ENCODE data around the gene PDZD2.
"Not testable (repeated sequence)": the region's sequence is repeated elsewhere in the genome, so short reads cannot be mapped to it uniquely, and the experiment has no call there.

PDZD2 gene

DNA sequence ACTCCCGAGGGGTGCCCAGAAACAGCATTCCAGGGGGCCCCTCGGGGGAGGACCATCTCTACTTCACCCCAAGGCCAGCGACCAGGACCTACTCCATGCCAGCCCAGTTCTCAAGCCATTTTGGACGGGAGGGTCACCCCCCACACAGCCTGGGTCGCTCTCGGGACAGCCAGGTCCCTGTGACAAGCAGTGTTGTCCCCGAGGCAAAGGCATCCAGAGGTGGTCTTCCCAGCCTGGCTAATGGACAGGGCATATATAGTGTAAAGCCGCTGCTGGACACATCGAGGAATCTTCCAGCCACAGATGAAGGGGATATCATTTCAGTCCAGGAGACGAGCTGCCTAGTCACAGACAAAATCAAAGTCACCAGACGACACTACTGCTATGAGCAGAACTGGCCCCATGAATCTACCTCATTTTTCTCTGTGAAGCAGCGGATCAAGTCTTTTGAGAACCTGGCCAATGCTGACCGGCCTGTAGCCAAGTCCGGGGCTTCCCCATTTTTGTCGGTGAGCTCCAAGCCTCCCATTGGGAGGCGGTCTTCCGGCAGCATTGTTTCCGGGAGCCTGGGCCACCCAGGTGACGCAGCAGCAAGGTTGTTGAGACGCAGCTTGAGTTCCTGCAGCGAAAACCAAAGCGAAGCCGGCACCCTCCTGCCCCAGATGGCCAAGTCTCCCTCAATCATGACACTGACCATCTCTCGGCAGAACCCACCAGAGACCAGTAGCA lies 451.3 kb downstream of the PDZD2 start:
- DNase-seq = no peak

DNA sequence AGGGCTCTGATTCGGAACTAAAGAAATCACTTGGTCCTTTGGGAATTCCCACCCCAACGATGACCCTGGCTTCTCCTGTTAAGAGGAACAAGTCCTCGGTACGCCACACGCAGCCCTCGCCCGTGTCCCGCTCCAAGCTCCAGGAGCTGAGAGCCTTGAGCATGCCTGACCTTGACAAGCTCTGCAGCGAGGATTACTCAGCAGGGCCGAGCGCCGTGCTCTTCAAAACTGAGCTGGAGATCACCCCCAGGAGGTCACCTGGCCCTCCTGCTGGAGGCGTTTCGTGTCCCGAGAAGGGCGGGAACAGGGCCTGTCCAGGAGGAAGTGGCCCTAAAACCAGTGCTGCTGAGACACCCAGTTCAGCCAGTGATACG lies 451.8 kb downstream of the PDZD2 start:
- no peak for DNase-seq

DNA sequence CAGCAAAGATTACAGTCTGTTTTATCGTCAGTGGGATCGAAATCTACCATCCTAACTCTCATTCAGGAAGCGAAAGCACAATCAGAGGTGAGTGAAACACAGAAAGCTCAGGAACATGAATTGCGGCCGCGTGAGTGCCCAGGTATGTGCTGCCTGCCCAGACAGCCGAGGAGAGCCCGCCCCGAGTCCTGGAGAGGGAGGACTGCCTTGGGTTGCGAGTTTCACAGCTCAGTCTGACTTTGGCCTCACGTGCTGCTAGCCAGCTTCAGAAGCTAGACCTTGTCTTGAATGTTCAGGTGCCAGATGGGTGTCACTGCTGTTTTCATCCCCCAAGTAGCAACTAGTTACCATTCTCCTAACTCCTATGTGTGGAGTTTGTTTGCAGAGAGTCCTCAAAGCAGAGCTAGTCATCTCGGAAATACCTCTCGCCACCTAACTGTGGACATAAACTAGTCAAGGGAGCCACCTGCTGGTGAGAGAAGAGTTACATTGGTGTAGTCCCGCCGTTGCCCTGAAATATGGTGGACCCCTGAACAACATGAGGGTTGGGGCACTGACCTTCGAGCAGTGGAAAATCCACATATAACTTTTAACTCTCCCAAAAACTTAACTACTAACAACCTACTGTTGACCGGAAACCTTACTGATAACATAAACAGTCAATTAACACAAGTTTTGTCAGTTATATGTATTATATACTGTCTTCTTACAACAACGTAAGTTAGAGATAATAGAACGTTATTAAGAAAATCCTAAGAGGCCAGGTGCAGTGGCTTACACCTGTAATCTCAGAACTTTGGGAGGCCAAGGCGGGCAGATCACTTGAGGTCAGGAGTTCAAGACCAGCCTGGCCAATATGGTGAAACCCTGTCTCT lies 454.2 kb downstream of the PDZD2 start:
- DNase-seq = peak; percentile 14

DNA sequence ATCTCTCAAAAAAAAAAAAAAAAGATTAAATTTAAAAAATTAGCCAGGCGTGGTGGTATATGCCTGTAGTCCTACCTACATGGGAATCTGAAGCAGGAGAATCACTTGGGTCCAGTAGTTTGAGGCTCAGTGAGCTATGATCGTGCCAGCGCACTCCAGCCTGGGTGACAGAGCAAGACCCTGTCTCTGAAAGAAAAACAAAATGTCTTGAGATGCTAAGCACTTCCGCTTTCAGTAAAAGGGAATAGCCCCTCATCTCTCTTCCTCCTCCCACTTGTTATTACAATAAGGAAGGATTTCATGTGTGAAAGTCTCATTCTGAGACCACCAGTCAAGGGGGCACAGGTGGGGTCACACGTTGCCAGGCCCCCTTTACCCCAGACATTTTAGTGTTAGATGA lies 455.8 kb downstream of the PDZD2 start:
- DNase-seq = no peak

DNA sequence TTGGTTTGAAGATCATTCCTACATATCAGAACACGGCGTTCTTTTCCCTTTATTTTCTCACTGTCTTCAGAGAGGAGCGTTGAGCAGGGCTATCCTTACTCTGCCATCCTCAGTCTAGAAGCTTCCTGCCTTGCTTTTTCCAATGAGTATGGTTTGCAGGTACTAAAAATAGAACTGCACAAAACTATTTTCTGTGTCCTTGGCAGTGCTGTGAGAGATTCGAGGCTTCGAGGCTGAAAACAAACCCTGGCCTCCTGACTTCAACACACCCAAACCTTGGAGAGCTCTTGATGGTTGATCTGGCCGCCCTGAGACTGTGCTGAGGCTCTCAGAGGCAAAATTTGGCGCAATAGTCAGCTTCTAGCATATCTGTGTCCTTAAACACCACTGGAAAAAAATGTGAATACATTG lies 456.3 kb downstream of the PDZD2 start:
- no peak for DNase-seq

DNA sequence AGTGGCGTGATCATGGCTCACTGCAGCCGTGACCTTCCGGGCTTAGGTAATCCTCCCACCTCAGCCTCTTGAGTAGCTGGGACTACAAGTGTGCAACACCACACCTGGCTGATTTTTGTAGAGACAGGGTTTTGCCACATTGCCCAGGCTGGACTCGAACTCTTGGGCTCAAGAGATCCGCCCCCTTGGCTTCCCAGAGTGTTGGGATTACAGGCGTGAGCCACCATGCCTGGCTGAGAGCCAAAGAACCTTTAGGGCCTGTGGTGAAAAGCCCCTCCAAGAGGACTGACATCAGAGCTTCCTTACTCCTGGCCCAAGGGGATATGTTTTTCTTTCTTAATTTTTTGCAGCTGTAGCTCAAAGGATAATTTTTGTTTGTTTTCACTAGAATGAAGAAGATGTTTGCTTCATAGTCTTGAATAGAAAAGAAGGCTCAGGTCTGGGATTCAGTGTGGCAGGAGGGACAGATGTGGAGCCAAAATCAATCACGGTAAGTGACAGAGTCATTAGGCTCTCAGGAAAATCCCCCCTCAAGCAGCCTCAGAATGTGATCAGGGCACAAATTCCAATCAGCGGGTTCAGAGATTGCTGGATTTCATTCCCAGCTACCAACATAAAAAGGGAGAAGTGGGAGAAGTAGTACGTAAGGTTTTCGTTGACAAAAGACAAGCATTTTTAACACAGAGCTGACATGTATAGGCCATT lies 458.1 kb downstream of the PDZD2 start:
- DNase-seq = no peak

DNA sequence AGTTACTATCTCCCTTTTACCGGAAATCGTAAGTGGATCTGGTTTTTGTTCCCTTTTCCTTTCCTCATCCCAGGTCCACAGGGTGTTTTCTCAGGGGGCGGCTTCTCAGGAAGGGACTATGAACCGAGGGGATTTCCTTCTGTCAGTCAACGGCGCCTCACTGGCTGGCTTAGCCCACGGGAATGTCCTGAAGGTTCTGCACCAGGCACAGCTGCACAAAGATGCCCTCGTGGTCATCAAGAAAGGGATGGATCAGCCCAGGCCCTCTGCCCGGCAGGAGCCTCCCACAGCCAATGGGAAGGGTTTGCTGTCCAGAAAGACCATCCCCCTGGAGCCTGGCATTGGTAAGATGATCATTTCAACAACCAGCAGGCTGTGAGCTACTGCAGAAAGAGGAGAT lies 459.4 kb downstream of the PDZD2 start:
- DNase-seq = no peak

DNA sequence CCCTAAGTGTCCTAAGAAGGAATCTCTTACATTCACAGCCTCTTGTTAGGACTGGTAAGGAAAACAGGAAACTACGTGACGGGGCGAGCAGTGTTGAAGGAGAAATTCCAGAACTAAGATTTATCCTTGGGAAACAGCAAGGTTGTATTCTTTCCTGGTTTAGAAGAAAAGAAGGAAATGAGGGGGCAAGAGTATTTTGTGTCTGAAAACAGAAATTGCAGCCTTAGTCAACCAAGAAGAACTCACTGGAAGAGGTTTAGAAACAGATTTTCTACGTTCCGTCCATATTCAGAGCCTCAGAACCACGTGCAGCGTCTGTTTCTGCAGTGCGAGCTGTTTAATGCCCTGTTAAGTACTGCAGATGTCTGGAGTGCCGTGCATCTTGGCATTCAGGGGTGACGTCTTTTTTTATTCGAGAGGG lies 460.0 kb downstream of the PDZD2 start:
- DNase-seq = no peak

DNA sequence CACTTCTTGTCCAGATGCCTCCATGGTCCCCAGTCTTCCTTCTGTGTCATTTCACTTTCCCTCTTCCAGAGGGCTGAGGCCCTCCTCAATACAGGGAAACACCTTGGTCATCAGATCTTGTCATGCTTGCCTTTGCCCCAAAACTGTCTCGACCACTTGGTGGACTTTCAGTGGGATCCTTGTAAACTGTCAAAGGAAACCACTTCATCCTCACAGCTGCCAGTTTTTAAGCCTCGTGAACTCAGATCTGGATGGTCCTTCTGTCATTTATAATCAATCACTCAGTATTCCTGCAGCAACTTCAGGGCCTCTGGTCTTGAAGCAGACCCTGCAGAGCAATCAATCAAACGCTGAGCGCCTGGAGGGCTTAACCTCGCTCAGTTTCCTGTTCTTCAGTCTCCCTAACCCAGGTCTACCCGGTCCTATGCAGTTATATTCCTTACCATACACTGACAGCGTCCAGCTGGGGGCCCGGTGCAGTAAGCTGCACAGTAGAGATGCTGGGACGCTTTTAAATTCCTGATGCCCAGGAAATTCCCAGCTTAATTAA lies 460.6 kb downstream of the PDZD2 start:
- no peak for DNase-seq

DNA sequence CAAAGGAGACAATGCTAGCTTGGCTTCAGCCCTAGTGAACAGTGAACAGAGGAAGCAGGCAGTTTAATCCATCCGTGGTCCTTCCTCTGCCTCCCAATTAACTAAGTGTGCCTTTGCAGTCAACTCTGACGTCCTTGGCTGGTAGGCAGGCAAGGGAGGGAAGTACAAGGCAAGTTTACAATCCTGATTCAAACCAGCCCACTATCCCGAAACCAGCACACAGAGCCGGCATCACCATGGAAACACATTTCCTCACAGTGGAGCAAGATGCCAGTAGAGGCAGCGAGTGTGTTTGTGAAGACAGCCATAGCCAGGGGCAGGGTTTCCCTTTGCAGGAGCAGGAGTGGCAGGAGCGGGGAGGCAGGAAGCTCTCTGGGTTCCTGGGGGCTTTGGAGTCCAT lies 461.3 kb downstream of the PDZD2 start:
- DNase-seq = no peak

DNA sequence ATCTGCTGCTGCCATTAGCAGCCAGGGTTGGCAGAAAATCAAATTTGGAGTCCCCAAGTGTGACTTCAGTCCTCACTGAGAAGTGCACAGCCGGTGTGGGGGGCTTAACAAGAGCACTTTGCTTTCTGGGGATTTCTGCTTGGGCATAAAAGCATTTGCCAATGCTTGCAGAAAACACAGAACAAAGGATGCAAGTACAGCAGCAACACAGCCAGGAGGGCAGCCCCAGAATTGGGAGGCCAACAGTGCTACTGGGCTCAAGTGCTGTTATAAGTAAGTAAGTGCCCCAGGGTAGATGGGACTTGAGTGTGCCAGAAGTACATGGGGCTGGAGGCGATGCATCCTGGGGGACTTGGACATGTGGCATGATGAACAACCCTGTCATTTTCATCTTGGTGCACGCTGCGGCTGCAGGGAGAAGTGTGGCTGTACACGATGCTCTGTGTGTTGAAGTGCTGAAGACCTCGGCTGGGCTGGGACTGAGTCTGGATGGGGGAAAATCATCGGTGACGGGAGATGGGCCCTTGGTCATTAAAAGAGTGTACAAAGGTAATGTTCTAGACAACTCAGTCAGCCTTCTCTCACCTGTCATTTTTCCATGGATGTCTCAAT lies 461.9 kb downstream of the PDZD2 start:
- DNase-seq = no peak

DNA sequence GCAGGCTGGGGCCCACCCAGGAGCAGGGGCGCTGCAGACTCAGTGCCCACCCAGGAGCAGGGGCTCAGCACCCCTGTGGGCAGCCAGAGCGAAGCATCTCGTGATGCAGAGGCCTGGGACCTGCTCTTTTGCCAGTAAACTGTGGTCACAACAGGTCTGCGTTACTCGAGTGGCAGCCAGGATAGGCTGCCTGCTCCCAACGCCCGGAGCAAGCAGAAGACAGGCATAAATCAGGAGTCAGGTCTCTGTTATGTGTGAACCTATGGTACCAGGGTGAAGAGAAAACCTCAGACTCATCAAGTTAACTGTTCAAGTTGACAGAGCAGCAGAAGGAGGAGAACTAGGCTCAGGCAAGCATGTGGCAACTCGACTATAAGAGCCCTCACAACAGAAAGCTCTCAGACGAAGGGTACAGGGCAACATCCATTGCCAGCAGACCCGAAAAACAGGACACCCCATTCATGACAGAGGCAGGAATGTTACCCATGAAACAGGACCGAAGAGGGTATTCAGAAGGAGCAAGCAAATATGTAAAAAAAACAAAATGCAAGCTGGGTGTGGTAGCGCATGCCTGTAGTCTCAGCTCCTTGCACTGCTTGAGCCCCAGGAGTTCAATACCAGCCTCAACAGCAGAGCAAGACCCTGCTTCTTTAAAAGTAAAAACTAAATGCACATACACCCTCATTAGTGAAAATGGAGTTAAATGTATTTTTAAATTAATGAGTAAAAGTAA lies 463.5 kb downstream of the PDZD2 start:
- DNase-seq = no peak

DNA sequence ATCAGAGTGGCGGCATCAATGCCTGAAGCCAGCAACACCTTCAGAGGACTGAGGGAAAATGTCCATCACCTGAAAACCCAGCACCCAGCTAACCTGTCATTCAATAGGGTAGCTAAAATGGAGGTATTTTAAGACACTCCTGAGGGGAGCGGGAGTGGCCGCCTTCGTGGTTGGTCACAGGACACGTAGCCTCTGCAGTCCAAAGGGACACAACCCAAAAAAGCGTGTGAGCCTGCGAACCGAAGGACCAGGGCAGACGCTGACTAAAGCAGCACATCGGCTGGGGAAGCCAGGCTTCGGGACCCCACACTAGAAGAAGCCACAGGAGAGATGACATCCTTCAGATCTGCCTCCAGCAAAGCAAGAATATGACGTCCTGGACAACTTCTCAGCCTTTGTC lies 464.6 kb downstream of the PDZD2 start:
- no peak for DNase-seq

DNA sequence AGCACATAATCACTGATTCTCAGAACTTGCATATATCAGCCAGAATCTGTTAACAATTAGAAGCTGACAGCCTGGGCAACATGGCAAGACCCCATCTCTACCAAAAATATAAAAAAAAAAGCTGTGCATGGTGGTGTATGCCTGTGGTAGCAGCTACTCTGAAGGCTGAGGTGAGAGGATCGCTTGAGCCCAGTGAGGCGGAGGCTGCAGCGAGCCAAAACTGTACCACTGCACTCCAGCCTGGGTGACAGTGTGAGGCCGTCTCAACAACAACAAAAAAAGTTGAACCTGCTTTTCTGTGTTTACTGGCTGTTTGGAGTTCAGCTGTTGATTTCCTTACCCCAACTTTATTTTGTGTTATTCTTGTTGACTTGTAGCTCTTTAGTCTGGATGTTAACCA lies 468.4 kb downstream of the PDZD2 start:
- DNase-seq = no peak

DNA sequence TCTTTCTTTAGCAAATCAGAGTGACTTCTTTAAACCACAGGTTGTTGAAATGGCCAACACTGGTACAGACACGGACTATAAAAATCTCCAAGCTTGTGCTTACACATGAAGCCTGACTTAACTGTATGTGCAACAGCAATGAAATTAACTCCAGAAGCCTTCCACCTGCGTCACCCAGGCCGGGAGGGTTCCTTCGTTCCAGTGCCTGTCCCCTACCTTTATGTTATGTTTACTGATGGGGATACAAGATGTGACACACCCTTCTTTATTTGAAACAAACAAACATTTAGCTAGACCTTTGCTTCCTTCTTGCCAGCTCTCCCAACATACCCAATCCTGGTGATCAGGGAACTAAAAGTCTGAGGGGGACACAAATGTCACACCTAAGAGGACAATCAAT lies 469.2 kb downstream of the PDZD2 start:
- DNase-seq = no peak

DNA sequence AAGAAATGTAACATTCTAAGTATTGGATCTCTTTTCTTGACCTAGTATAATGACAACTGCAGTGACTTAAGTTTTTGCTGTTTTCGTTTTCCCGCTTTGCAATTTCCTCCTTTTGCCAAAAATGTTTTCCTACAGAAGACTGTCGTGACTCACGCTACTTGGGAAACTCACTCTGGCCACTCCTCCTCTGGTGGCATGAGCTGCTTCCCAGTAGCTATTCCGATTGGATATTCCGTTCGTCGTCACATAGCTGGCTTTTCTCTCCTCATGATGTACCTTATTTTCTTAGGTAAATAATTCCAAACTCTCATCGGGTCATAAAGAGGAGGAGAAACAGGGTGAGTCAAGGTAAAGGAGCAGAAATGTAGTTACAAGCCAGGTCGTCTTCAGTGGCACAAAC lies 470.3 kb downstream of the PDZD2 start:
- DNase-seq = no peak

DNA sequence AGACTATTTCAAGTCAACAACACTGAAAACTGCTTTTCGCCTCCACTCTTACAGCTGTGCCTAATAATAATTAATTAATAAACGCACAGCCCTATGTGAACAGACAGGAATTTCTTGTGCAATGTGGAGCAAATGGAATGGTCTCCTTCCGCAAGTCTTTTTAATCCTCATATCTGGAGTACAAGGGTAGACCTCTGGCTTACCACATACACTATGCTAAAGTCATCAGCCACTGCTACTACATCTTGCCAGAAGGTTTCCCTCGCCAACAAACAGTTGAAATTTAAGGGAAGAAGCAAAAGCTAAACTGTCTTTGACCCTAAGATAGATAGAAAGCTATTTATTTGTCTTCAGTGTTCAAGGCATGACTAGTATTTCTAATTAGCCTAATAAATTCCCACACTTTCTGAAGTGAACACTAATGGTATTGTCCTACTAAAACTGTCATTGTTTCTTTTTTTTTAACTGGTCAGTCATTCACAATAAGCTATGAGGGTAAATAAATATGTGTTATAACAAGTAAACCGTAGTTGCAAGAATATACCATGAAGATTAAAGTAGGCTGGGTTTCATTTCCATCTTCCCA lies 471.3 kb downstream of the PDZD2 start:
- no peak for DNase-seq

DNA sequence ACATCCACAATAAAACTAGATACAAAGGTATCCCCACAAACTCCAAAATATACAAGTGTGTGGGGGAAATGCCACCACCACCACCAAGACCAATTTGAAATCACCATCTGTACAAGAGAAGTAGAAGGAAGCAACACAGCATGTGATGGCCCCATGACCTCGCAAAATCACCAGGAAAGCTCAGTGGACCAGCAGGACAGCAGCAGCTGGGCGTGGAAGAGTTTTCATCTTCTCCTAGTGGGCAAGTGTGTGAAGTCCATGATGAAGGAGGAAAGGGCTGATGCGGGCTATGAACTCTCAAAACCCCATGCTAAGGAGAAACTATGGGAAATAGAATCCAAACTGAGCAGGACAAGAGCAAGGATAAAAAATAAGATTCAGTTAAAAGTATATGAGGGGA lies 477.1 kb downstream of the PDZD2 start:
- DNase-seq = no peak

DNA sequence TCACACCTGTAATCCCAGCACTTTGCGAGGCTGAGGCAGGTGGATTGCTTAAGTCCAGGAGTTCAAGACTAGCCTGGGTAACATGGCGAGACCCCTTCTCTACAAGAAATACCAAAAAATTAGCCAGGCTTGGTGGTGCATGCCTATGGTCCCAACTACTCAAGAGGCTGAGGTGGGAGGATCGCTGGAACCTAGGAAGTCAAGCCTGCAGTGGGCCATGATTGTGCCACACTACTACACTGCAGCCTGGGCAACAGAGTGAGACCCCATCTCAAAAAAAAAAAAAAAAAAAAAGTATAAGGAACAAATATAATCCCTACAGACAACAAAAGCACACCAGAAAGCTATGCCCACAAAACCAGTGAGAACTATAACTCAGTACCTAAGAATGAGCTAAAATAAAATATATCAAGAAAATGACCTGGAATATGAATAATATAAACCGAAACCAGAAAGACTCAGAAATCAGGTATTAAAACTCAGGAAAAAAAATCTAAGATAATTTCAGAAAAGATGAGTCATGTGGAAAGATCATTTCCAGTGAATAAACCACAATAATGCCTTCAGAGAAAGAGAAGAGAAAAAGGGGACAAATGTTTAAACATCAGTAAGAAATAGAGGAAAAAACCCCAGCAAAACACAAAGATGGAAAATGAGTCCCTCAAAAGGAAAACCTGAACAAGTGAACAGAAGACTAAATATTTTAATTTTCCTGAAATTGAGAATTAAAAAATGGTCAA lies 477.8 kb downstream of the PDZD2 start:
- DNase-seq = no peak

DNA sequence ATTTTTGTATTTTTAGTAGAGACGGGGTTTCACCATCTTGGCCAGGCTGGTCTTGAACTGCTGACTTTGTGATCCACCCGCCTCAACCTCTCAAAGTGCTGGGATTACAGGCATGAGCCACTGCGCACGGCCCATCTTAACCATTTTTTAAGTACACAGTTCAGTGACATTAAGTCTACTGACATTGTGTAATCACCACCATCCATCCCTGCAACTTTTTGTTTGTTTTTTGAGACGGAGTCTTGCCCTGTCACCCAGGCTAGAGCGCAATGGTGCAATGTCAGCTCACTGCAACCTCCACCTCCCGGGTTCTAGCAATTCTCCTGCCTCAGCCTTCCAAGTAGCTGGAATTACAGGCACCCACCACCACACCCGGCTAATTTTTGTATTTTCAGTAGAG lies 480.0 kb downstream of the PDZD2 start:
- not testable (repeated sequence) for DNase-seq
